ENCODE data around the gene FGF8.

Gene FGF8

GRCh38 chr10:101768791-101769170 is 7.1 kb downstream of the FGF8 start:
- peak; percentile 6 for DNase-seq (ENCODE audit: low spot score)

DNA sequence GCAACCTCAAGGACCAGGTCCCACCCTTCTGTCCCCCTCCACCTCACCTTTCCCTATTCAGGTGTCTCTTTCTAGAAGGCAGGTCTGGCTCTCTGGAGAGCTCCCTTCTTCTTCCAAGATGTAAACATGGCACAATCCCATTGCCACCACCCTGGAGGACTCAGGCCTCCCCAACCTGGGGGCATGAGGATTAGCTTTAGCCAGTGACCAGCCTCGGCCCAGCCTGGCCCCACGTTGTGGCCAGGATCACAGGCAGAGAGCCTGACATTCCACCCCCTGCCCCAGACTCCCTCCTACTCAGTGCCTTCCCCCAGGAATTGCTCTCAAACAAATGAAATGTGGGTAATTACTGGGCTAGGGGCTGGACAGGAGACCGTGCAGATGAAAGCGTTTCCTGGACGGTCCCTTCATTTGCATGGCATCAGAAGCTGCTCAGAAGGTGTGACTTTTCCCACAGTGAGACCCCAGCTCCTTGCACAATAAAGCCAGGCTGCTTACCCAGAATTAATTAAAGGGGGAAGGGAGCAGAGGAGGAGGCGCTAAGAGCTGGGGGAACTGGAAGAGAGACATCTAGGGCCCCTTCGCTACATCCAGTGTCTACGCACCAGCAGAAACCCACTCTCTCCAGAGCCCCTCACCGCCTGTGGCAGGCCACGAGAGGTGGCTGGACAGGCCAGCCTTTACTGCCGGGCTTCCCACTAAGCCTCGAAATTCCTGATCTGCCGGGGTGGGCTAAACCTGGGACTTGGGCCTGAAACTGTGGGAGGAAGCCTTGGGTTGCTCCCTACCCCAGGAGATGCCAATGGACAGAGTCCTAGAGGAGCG is 7.7 kb downstream of the FGF8 start:
- DNase-seq (ENCODE audit: low spot score), result no peak

- no peak for DNase-seq (ENCODE audit: low spot score)
These were observed 8.3 kb downstream of the FGF8 start for GRCh38 chr10:101767600-101767945.

- DNase-seq (ENCODE audit: low spot score), result peak; percentile 7
These were observed 8.9 kb downstream of the FGF8 start for GRCh38 chr10:101766753-101767599.

DNA sequence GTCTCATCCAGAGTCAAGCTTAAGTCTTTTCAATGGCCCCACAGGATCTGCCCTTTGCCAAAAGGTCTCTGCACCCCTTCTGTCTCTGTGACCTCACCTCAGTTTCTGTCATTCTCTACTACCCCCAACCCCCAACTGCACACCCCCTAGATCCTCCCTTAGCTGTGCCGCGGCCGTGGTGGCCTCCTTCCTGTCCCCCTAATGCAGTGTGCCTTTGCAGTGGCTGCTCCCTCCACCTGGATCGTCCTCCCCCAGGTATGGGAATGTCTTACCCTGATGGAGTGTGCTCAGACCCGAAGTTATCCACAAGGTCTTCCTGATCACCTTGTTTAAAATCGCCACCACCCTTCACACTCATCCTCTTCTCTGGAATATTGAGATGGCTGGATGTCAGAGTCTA is 9.6 kb downstream of the FGF8 start:
- DNase-seq (ENCODE audit: low spot score), result no peak

GRCh38 chr10:101763141-101763846 is 12.6 kb downstream of the FGF8 start:
- no peak for DNase-seq (ENCODE audit: low spot score)

DNA sequence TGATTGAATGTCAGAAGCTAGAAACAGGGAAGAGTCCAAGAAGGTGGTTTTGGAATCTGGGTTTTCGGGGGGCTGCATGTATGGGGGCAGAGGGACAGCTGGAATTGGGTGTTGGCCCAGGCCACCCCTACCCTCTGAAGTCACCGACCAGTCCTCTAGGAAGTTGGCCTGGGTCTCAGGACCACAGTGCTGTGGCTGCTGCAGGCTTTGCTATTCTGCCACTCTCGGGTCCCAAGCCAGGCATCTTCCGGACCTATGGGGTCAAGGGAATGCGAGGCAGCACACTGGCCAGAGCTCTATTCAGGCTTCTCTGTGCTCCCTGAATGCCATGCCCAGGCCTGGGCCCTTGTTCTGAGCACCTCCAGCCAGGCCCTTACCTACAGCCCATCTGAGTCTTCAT is 13.2 kb downstream of the FGF8 start:
- no peak for DNase-seq (ENCODE audit: low spot score)

DNA sequence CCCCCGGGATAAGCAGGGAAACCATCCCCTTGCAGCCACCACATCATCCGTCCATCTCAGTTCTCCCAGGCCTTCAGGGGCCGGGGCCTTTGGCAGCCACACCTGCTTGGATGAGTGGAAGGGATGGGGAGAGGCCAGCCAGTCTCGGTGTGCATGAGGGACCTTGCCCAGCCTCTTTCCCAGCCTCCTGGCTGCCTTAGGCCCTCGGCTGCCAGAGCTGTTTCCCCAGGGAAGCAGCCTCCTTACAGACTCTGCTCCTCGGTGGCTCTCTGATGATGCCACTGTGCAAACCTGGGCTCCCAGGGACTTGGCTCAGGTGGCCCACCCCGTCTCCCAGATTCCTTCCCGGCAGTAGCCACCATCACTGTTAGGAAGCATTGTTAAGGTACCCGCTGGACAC is 14.7 kb downstream of the FGF8 start:
- DNase-seq (ENCODE audit: low spot score), result no peak

- peak; percentile 44 for DNase-seq (ENCODE audit: low spot score)
These were observed 15.4 kb downstream of the FGF8 start for GRCh38 chr10:101760510-101760909.

DNA sequence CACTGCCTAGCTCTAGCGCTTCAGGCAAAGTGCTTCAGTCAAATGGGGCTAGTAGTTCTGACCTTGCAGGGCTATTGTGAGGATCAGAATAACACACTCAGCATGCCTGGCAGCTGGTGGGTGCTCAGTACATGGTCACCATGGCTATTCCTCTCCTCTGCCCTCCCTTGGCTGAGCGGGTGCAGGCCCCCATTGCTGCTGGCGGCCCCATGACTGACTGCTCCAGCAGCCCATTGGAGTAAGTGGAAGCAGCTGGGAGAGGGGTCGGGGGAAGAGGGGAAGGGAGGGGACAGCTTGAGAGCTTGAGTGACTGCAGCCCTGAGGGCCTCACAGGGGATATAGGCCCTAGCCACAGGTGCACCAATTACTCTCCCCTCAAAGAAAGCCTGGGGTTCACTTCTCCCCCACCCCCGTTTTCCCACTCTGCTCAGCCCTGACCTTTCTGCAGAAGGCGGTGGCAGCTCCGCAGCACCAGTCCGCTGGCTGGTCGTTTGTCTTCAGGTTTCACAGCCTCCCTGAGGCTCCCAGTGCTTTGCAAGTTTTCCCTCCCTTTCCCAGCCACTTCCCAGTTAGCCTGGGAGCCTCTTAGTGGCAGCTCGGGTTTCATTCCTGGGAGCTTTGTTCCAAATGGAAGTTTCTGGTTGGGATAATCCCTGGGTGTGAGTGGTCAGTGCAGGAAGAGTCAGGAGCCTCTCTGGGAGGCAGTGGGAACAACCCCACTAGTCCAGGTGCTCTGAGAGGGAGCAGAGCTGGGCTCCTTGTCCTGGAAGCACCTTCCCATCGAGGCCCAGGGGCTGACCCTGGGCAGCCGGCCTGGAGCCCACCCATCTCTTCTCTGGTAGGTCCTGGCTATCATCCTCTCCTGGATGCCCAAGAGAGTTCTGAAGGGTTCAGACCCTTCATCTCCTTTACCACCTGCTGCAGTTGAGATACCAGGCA is 16.3 kb downstream of the FGF8 start:
- DNase-seq (ENCODE audit: low spot score), result no peak

GRCh38 chr10:101758858-101759257 is 17.1 kb downstream of the FGF8 start:
- no peak for DNase-seq (ENCODE audit: low spot score)

DNA sequence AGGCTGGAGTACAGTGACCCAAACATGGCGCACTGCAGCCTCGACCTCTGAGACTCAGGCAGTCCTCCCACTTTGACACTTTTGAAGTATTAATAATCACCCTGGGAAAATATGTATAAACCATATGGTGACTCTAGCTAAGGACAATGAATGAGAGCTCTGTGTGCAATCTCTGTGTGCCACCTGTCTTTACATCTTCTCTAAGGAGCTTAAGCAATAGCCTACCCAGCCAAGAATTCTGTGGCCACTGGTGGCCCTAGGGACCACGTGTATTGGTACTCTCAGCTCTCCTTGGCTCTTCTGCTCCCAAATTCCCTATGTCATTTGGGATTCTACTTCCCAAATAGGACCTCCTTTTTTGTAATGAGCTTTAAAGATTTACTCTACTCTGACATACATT is 23.7 kb downstream of the FGF8 start:
- DNase-seq (ENCODE audit: low spot score), result no peak

GRCh38 chr10:101749047-101750016 is 26.6 kb downstream of the FGF8 start:
- no peak for DNase-seq (ENCODE audit: low spot score)

- DNase-seq (ENCODE audit: low spot score), result no peak
These were observed 27.4 kb downstream of the FGF8 start for GRCh38 chr10:101748496-101748895.

GRCh38 chr10:101745074-101745696 is 30.7 kb downstream of the FGF8 start:
- no peak for DNase-seq (ENCODE audit: low spot score)

- no peak for DNase-seq (ENCODE audit: low spot score)
These were observed 31.6 kb downstream of the FGF8 start for GRCh38 chr10:101744267-101744666.

- no peak for DNase-seq (ENCODE audit: low spot score)
These were observed 34.0 kb downstream of the FGF8 start for GRCh38 chr10:101741938-101742337.

DNA sequence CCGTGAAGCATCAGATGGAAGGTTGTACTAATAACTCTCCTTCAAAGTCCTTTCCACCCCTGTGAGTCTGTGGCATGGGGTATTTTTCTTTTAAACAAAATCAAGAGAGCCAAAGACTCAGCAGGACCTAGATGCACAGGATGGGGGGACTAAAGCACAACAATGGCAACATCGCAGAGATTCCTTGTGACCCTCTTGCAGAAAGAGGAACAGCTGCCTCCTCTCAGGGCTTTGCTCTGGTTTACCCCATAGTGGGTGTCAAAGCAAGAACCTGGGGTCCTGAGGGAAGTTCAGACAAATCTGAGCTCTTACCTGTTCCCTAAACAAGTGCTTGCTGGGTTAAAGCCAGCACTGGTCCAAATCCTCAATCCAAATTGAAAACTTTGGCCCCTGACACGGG is 39.2 kb downstream of the FGF8 start:
- no peak for DNase-seq (ENCODE audit: low spot score)

DNA sequence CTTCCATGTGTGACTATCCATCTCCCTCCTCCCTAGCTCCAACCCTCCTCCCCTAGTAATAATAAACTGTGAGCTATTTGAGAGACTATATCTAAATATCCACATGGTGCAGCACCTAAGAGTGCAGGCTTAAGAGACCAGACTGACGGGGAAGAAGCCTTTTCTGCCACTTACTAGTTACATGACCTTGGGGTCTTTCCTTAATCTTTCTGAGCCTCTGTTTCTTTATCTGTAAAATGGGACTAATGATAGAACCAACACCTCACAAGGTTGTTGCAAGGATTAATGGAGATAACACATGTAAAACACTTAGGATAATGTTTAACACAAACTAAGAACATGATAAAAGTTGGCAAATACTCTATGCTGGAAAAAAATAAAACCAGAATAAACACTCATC is 43.8 kb downstream of the FGF8 start:
- DNase-seq (ENCODE audit: low spot score), result no peak

GRCh38 chr10:101726115-101726387 is 49.9 kb downstream of the FGF8 start:
- no peak for DNase-seq (ENCODE audit: low spot score)

Data from AG20443 (cell line).